OCI-LY3 (cell line): ENCODE measurements around the gene RLN3.

Source experiments
- EZH2phosphoT487 ChIP-seq: fragments of 200-600 bp; shearing (Covaris generic); IDR thresholded peaks from 2 replicates; pipeline ENCODE4 v1.6.1; 2018; ENCODE audit warnings: antibody characterized with exemption, mixed run types, low read depth
- TF ChIP-seq, protein P1 (sequence below): fragments of 200-600, 300-600 bp; sonication (generic); IDR thresholded peaks from 2 replicates; pipeline ENCODE4 v1.5.1; 2014; ENCODE audit warnings: antibody characterized with exemption, low read length, low read depth

DNA sequence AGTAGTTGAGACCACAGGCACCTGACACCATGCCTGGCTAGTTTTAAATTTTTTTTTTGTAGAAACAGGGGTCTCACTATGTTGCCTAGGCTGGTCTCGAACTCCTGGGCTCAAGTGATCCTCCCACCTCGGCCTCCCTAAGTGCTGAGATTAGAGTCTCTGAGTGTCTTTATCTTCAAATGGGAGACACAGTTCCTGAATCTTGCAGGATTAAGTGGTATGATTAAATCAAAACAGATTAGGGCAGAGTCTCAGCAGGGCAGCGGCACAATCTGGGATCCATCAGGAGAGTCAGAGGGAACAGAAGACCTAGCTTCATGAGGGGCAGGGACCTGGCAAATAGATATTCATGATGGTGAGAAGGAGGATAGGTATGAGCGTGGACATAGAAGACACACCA is 953 bp downstream of the RLN3 start:
- TF ChIP-seq, protein P1, sequence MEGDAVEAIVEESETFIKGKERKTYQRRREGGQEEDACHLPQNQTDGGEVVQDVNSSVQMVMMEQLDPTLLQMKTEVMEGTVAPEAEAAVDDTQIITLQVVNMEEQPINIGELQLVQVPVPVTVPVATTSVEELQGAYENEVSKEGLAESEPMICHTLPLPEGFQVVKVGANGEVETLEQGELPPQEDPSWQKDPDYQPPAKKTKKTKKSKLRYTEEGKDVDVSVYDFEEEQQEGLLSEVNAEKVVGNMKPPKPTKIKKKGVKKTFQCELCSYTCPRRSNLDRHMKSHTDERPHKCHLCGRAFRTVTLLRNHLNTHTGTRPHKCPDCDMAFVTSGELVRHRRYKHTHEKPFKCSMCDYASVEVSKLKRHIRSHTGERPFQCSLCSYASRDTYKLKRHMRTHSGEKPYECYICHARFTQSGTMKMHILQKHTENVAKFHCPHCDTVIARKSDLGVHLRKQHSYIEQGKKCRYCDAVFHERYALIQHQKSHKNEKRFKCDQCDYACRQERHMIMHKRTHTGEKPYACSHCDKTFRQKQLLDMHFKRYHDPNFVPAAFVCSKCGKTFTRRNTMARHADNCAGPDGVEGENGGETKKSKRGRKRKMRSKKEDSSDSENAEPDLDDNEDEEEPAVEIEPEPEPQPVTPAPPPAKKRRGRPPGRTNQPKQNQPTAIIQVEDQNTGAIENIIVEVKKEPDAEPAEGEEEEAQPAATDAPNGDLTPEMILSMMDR = no peak
- TF ChIP-seq EZH2phosphoT487 = no peak
